Activated CD4-positive, alpha-beta T cell treated with anti-CD3 and anti-CD28 coated beads, Interleukin-2, amount 50 U/mL, for 16 hours (primary cell): ENCODE results near the gene CDC42BPB.

Experiments
- DNase-seq: peaks from one replicate; pipeline ENCODE4 v3.0.0-alpha.2; 2020

CDC42BPB gene

GRCh38 chr14:103015426-103015825 lies 41.9 kb downstream of the CDC42BPB start:
- DNase-seq = no peak

GRCh38 chr14:103014466-103015228 lies 42.7 kb downstream of the CDC42BPB start:
- peak; percentile 41 for DNase-seq

GRCh38 chr14:103013028-103013427 lies 44.3 kb downstream of the CDC42BPB start:
- no peak for DNase-seq

GRCh38 chr14:103009559-103009958 lies 47.8 kb downstream of the CDC42BPB start:
- no peak for DNase-seq

- no peak for DNase-seq
Observed at GRCh38 chr14:103008768-103009357, 48.5 kb downstream of the CDC42BPB start.

- no peak for DNase-seq
Observed at GRCh38 chr14:103008126-103008525, 49.2 kb downstream of the CDC42BPB start.

- DNase-seq = no peak
Observed at GRCh38 chr14:103007555-103007954, 49.8 kb downstream of the CDC42BPB start.

GRCh38 chr14:103006991-103007520 lies 50.3 kb downstream of the CDC42BPB start:
- DNase-seq = no peak

- no peak for DNase-seq
Observed at GRCh38 chr14:103006106-103006505, 51.2 kb downstream of the CDC42BPB start.

GRCh38 chr14:103003850-103004249 lies 53.5 kb downstream of the CDC42BPB start:
- DNase-seq = no peak

- DNase-seq = no peak
Observed at GRCh38 chr14:103003351-103003615, 54.1 kb downstream of the CDC42BPB start.

GRCh38 chr14:103002578-103003350 lies 54.6 kb downstream of the CDC42BPB start:
- DNase-seq = no peak

- DNase-seq = no peak
Observed at GRCh38 chr14:103001651-103002396, 55.5 kb downstream of the CDC42BPB start.

- DNase-seq = no peak
Observed at GRCh38 chr14:103001226-103001625, 56.1 kb downstream of the CDC42BPB start.

- DNase-seq = no peak
Observed at GRCh38 chr14:103000291-103000921, 56.9 kb downstream of the CDC42BPB start.

GRCh38 chr14:102999227-102999895 lies 58.0 kb downstream of the CDC42BPB start:
- DNase-seq = no peak

- no peak for DNase-seq
Observed at GRCh38 chr14:102998393-102998792, 59.0 kb downstream of the CDC42BPB start.

GRCh38 chr14:102996941-102997340 lies 60.4 kb downstream of the CDC42BPB start:
- DNase-seq = no peak

- no peak for DNase-seq
Observed at GRCh38 chr14:102994689-102995088, 62.7 kb downstream of the CDC42BPB start.

- DNase-seq = no peak
Observed at GRCh38 chr14:102993523-102993922, 63.8 kb downstream of the CDC42BPB start.

GRCh38 chr14:102991376-102991775 lies 66.0 kb downstream of the CDC42BPB start:
- DNase-seq = no peak

- no peak for DNase-seq
Observed at GRCh38 chr14:102988054-102988453, 69.3 kb downstream of the CDC42BPB start.
